ENCODE results near the gene MCCC2. TPM values are rescaled to one million over a fixed set of nuclear protein-coding genes. Genes with fewer than 3 reads are reported as not detected.

The MCCC2 gene
- total and polyA plus RNA-seq, 2 of the 8 experiments (the other 6 are each of a cell fraction or from before 2014, with no cell fraction given): 71.7 to 86.6 TPM

- no peak for TF ChIP-seq CHD7 (IDR thresholded peaks at IDR 0.05; ENCODE audit: insufficient replicate concordance, low read length)
- no peak for TF ChIP-seq RBBP5 (IDR thresholded peaks at IDR 0.05; ENCODE audit: borderline replicate concordance, low read depth, low read length)
- TF ChIP-seq CHD2 (IDR thresholded peaks at IDR 0.05; ENCODE audit: low read length): no peak
- no peak for TF ChIP-seq HDAC2 (IDR thresholded peaks at IDR 0.05; ENCODE audit: borderline replicate concordance in 1 of 2, low read depth in 2 of 2, low read length in 2 of 2)
- no peak for TF ChIP-seq BCL11A (IDR thresholded peaks at IDR 0.05; ENCODE audit: low read depth in 2 of 2, low read length in 2 of 2)
- no peak for TF ChIP-seq SIRT6 (IDR thresholded peaks at IDR 0.05; ENCODE audit: low read length)
These were observed 9.0 kb downstream of the MCCC2 start (continued) for GRCh38 chr5:71596169-71596568.

Data from H1 (cell line).